Activated CD4-positive, alpha-beta T cell treated with anti-CD3 and anti-CD28 coated beads, Interleukin-2, amount 50 U/mL, for 4 hours (primary cell): ENCODE data around the gene DSC3.

ENCODE experiments used
- DNase-seq, 2 experiments: peaks; one replicate each; pipeline ENCODE4 v3.0.0-alpha.2; 2020

The DSC3 gene

GRCh38 chr18:30969670-30970170 lies 72.8 kb downstream of the DSC3 start:
- DNase-seq = no peak

GRCh38 chr18:30967701-30968100 lies 74.8 kb downstream of the DSC3 start:
- no peak for DNase-seq

GRCh38 chr18:30965237-30965636 lies 77.3 kb downstream of the DSC3 start:
- no peak for DNase-seq

GRCh38 chr18:30960661-30961060 lies 81.9 kb downstream of the DSC3 start:
- DNase-seq = no peak

GRCh38 chr18:30957066-30957465 lies 85.5 kb downstream of the DSC3 start:
- no peak for DNase-seq

- no peak for DNase-seq
Observed at GRCh38 chr18:30954262-30954661, 88.3 kb downstream of the DSC3 start.

- no peak for DNase-seq
Observed at GRCh38 chr18:30945761-30946160, 96.8 kb downstream of the DSC3 start.

GRCh38 chr18:30944773-30945417 lies 97.6 kb downstream of the DSC3 start:
- DNase-seq = no peak

GRCh38 chr18:30940952-30941539 lies 101.5 kb downstream of the DSC3 start:
- DNase-seq = no peak
